Endodermal cell (in vitro differentiated cells): Measurements from ENCODE around the gene ACAP2. TPM values are rescaled to one million over a fixed set of nuclear protein-coding genes. Genes with fewer than 3 reads are reported as not detected.
A peak's percentile ranks its signal among the peaks of the same experiment; 100 is the strongest.
"Not testable (repeated sequence)": the region's sequence is repeated elsewhere in the genome, so short reads cannot be mapped to it uniquely, and the experiment has no call there.

Source experiments
- DNase-seq: peaks from one replicate; pipeline ENCODE4 v3.0.0-alpha.2; 2017
- H3K27ac ChIP-seq: 2 replicates; pipeline ENCODE4 v1.5.1; 2013; ENCODE audit warnings: mild to moderate bottlenecking, low read depth, low read length, moderate library complexity
- H3K27me3 ChIP-seq: 2 replicates; pipeline ENCODE4 v1.6.1; 2013; ENCODE audit warnings: mild to moderate bottlenecking, low read length, moderate library complexity; ENCODE audit not compliant: insufficient read depth, control insufficient read depth, poor library complexity, severe bottlenecking
- H3K36me3 ChIP-seq: 2 replicates; pipeline ENCODE4 v1.7.0; 2013; ENCODE audit warnings: mild to moderate bottlenecking, low read length, moderate library complexity; ENCODE audit not compliant: control insufficient read depth, insufficient read depth
- H3K4me1 ChIP-seq: one replicate; pipeline ENCODE4 v1.7.0; 2013; ENCODE audit warnings: low read length; ENCODE audit not compliant: control insufficient read depth, insufficient read depth
- H3K4me3 ChIP-seq: 2 replicates; pipeline ENCODE4 v1.5.1; 2013; ENCODE audit warnings: mild to moderate bottlenecking, low read length, moderate library complexity
- H3K9ac ChIP-seq: 2 replicates; pipeline ENCODE4 v1.6.1; 2013; ENCODE audit warnings: mild to moderate bottlenecking, low read length, moderate library complexity; ENCODE audit not compliant: poor library complexity, severe bottlenecking; ENCODE audit errors: extremely low read depth
- H3K9me3 ChIP-seq: 2 replicates; pipeline ENCODE4 v1.6.1; 2013; ENCODE audit warnings: mild to moderate bottlenecking, low read length, moderate library complexity; ENCODE audit not compliant: control insufficient read depth
- H3K27ac Mint-ChIP-seq: 2 replicates; pipeline ENCODE4 v1.8.0; 2020; ENCODE audit warnings: mixed read lengths
- H3K27me3 Mint-ChIP-seq: 2 replicates; pipeline ENCODE4 v1.8.0; 2021; ENCODE audit warnings: mild to moderate bottlenecking, mixed read lengths; ENCODE audit not compliant: insufficient read depth
- H3K36me3 Mint-ChIP-seq: 2 replicates; pipeline ENCODE4 v1.8.0; 2020; ENCODE audit warnings: low read depth, mixed read lengths
- H3K4me1 Mint-ChIP-seq: 2 replicates; pipeline ENCODE4 v1.8.0; 2020; ENCODE audit warnings: mixed read lengths
- H3K4me3 Mint-ChIP-seq: 2 replicates; pipeline ENCODE4 v1.8.0; 2020; ENCODE audit warnings: mild to moderate bottlenecking, moderate library complexity, mixed read lengths
- H3K9me3 Mint-ChIP-seq: 2 replicates; pipeline ENCODE4 v1.8.0; 2020; ENCODE audit warnings: mild to moderate bottlenecking, mixed read lengths
- WGBS, 2 experiments: methylation state at CpG; one replicate each; pipeline versions ENCODE4 v1.1.5 to v1.1.7; 2013; ENCODE audit warnings: missing lambda C conversion rate in 2 of 2, mixed read lengths in 1 of 2; ENCODE audit not compliant: insufficient coverage in 1 of 2, insufficient read length in 1 of 2; 5-methylcytosine and 5-hydroxymethylcytosine counted together
- long read RNA-seq, 4 experiments: library from polyadenylated mRNA in 2 of 4; library from RNA in 1 of 4; library from capped mRNA in 1 of 4; stranded (forward) in 3 of 4; unstranded in 1 of 4; transcript quantifications; one replicate each; pipeline ENCODE4 v2.0.0, GENCODE V29; 2020 to 2021; ENCODE audit warnings: inconsistent platforms in 1 of 4
- polyA plus RNA-seq, 2 experiments: library from polyadenylated mRNA; stranded (reverse); fragments of 50-300 nt; gene quantifications; one replicate each; pipeline ENCODE4 v1.2.3, GENCODE V29; 2013
- total RNA-seq, 2 donors: library from RNA; stranded (reverse); fragmentation: NEBNext Ultra II Directional in 1 of 2; extraction: Animal tissue kit (Norgen Biotek cat#: 25700) in 1 of 2; gene quantifications; 2 replicates in 1 of 2; 3 replicates in 1 of 2; pipeline ENCODE4 v1.2.1, GENCODE V29; 2021
- TF ChIP-seq, protein P1 (sequence below): fragments of 200-600 bp; sonication (generic); conservative IDR thresholded peaks from 2 replicates; pipeline ENCODE4 v1.5.0; 2021; ENCODE audit warnings: antibody characterized with exemption, mild to moderate bottlenecking

The ACAP2 gene, protein sequence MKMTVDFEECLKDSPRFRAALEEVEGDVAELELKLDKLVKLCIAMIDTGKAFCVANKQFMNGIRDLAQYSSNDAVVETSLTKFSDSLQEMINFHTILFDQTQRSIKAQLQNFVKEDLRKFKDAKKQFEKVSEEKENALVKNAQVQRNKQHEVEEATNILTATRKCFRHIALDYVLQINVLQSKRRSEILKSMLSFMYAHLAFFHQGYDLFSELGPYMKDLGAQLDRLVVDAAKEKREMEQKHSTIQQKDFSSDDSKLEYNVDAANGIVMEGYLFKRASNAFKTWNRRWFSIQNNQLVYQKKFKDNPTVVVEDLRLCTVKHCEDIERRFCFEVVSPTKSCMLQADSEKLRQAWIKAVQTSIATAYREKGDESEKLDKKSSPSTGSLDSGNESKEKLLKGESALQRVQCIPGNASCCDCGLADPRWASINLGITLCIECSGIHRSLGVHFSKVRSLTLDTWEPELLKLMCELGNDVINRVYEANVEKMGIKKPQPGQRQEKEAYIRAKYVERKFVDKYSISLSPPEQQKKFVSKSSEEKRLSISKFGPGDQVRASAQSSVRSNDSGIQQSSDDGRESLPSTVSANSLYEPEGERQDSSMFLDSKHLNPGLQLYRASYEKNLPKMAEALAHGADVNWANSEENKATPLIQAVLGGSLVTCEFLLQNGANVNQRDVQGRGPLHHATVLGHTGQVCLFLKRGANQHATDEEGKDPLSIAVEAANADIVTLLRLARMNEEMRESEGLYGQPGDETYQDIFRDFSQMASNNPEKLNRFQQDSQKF
- total RNA-seq: 10 to 100 TPM; 61.9 to 70.5 TPM
- polyA plus RNA-seq (2013, experiment 1 of 2): 30.6 TPM
- 30.1 TPM for polyA plus RNA-seq (2013, experiment 2 of 2)
- long read RNA-seq, experiment 1, full-length matches to known transcripts: 1 of 25 reads
- long read RNA-seq, experiment 1, partial matches to known transcripts: 2 of 25 reads
- long read RNA-seq, experiment 1, other reads (novel, unspliced or antisense): 22 of 25 reads
- long read RNA-seq, experiment 2, full-length matches to known transcripts: 31 of 87 reads
- long read RNA-seq, experiment 2, partial matches to known transcripts: 14 of 87 reads
- long read RNA-seq, experiment 2, other reads (novel, unspliced or antisense): 42 of 87 reads
- long read RNA-seq, experiment 3, full-length matches to known transcripts: 14 of 54 reads
- long read RNA-seq, experiment 3, partial matches to known transcripts: 15 of 54 reads
- long read RNA-seq, experiment 3, other reads (novel, unspliced or antisense): 25 of 54 reads
- long read RNA-seq, experiment 4, partial matches to known transcripts: 0 of 2 reads
- long read RNA-seq, experiment 4, other reads (novel, unspliced or antisense): 2 of 2 reads

DNA sequence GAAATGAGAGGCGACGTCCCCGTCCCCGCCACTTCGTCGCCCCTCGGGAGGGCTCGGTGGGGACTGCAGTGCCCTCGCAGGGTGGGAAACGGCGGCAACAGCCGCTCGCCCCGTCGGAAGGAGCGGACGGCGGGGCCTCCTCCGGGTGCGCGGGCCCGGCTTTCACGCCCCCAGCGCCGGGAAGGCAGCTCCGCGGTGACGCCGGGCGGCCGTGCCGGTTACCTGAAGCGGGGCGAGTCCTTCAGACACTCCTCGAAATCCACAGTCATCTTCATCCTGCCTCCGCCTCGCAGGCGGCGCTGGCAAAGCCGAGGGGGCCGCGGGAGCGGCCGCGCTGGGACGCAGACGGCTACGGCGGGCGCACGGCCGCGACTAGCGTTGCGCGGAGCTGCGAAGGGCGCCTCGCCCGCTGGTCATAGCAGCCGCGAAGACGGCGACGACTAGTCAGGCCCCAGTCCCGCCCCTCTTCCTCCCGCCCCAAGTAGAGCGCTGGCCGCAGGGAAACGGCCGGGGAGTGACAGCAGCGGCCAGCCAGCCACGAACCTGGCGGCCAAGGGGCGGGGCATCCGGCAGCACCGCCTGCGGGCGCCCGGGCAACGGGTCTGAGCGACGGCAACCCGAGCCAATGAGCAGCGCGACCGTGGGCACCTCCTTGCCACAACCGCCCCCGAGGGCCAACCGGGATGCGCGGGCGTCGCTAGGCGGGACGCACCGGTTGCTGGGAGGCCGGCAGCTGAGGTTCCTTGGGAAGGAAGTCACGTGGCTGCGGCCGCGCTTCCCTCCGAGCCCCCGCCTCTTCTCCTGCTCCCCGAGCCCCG, at the start of gene ACAP2:
Gene ACAP2, minus strand, starts transcription at position 448 of the 818 bp plus-strand sequence. Its CDS starts 173 bp downstream, at position 275.
- Mint-ChIP-seq H3K9me3 (no peaks in the 10 kb centered on the region), H3K4me3 (peak within 1 kb of the TSS; percentile 92), H3K27me3 (no peaks in the 10 kb centered on the region), H3K36me3 (no peaks in the 10 kb centered on the region), H3K4me1 (peaks cover 35% of the 10 kb centered on the region), H3K27ac (peak within 1 kb of the TSS; percentile 91)
- Histone ChIP-seq H3K27me3 (no peaks in the 10 kb centered on the region), H3K36me3 (no peaks in the 10 kb centered on the region), H3K4me1 (peaks cover 3% of the 10 kb centered on the region), H3K9ac (peak within 1 kb of the TSS; percentile 72), H3K9me3 (no peaks in the 10 kb centered on the region), H3K27ac (peak within 1 kb of the TSS; percentile 90), H3K4me3 (peak within 1 kb of the TSS; percentile 91)
- DNase-seq: peak; percentile 100
- TF ChIP-seq, protein P1, sequence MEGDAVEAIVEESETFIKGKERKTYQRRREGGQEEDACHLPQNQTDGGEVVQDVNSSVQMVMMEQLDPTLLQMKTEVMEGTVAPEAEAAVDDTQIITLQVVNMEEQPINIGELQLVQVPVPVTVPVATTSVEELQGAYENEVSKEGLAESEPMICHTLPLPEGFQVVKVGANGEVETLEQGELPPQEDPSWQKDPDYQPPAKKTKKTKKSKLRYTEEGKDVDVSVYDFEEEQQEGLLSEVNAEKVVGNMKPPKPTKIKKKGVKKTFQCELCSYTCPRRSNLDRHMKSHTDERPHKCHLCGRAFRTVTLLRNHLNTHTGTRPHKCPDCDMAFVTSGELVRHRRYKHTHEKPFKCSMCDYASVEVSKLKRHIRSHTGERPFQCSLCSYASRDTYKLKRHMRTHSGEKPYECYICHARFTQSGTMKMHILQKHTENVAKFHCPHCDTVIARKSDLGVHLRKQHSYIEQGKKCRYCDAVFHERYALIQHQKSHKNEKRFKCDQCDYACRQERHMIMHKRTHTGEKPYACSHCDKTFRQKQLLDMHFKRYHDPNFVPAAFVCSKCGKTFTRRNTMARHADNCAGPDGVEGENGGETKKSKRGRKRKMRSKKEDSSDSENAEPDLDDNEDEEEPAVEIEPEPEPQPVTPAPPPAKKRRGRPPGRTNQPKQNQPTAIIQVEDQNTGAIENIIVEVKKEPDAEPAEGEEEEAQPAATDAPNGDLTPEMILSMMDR: peak; percentile 9
- 0% methylated on average over 37 to 106 of the region's 106 CpGs for WGBS, 2 experiments

DNA sequence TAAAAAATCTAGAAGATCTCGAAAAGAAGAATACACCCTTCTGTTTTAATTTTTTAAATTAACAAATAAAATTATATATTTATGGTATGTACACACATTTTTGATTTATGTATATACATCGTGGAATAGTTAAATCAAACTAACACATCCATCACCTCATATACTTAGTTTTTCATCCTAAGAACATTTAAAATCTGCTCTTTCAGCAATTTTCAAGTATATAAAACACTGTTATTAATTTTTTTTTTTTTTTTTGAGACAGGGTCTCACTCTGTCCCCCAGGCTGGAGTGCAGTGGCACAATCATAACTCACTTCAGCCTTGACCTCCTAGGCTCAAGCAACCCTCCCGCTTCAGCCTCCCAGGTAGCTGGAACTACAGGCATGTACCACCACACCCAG, 32.8 kb upstream of the ACAP2 start:
- Histone ChIP-seq H3K27ac (no peak overlapping the region), H3K9ac (no peak overlapping the region), H3K27me3 (no peaks in the 10 kb centered on the region), H3K4me1 (no peaks in the 10 kb centered on the region), H3K9me3 (no peaks in the 10 kb centered on the region), H3K4me3 (no peak overlapping the region), H3K36me3 (no peaks in the 10 kb centered on the region)
- Mint-ChIP-seq H3K9me3 (peaks cover 5% of the 10 kb centered on the region), H3K27ac (no peak overlapping the region), H3K4me1 (no peaks in the 10 kb centered on the region), H3K4me3 (no peak overlapping the region), H3K27me3 (no peaks in the 10 kb centered on the region), H3K36me3 (no peaks in the 10 kb centered on the region)
- 89 to 100% methylated on average over 1 of the region's 3 CpGs for WGBS, 2 experiments
- TF ChIP-seq, protein P1: no peak
- no peak for DNase-seq

DNA sequence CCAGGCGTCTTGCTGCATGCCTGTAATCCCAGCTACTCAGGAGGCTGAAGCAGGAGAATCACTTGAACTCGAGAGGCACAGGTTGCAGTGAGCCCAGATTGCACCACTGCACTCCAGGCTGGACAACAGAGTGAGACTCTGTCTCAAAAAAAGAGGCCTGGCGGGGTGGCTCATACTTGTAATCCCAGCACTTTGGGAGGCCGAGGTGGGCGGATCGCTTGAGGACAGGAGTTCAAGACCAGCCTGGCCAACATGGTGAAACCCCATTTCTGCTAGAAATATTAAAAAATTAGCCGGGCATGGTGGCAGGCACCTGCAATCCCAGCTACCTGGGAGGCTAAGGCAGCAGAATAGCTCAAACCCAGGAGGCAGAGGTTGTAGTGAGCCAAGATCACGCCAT, 32.3 kb upstream of the ACAP2 start:
- WGBS, 2 experiments: 87 to 89% methylated on average over 5 to 8 of the region's 8 CpGs
- H3K4me1 Mint-ChIP-seq, H3K4me3 Mint-ChIP-seq, H3K27ac Mint-ChIP-seq, H3K27ac ChIP-seq, H3K9me3 Mint-ChIP-seq, H3K27me3 ChIP-seq, H3K9me3 ChIP-seq, H3K9ac ChIP-seq, H3K4me1 ChIP-seq, H3K4me3 ChIP-seq, H3K36me3 Mint-ChIP-seq, H3K27me3 Mint-ChIP-seq, H3K36me3 ChIP-seq, DNase-seq: not testable (repeated sequence)
